Smooth muscle cell of the brain vasculature (primary cell): ENCODE data around the gene PRAF2.

Experiments used
- DNase-seq: peaks from one replicate; pipeline ENCODE4 v3.0.0-alpha.2; 2012; ENCODE audit warnings: low read depth, low spot score

The PRAF2 gene

GRCh38 chrX:49042581-49043219 lies 31.1 kb downstream of the PRAF2 start:
- no peak for DNase-seq

DNA sequence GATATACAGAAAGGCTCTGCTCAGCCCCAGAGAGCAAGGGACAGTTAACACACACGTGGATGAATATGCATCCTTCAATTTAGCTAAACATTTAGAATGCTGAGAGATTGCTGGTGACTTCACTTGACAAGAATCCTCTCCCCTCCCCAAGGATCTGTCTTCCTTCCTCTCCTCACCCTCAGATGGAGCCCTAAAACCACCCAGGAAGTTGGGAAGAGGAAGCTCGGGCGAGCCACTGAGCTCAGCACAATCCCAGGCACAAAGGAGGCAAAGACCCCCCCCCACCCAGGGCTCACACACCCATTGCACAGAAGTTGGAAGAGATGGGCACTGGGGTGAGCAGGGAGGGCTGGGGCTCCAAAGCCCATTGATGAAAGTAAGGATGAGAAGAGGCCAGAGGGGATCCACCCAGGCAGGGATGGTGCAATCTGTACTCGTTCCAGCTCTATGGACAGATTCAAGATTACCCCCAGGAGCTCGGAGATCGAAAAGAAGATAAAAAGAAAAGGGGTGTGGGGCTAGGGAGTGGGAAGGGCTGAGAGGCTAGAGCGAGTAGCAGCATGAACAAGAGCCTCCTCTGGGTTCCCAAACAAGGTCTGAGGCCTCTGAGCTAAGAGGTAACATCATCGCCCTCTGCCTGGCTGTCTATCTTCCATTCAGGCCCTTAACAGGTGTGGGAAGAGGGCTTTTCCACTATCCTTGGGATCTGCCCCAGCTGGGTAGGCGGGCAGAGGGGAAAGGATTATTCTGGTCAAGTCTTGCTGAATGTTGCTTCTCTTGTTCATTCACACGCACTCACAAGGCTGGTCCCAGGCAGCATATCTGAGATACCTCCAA lies 31.8 kb downstream of the PRAF2 start:
- no peak for DNase-seq

GRCh38 chrX:49040376-49040955 lies 33.3 kb downstream of the PRAF2 start:
- DNase-seq, result no peak

DNA sequence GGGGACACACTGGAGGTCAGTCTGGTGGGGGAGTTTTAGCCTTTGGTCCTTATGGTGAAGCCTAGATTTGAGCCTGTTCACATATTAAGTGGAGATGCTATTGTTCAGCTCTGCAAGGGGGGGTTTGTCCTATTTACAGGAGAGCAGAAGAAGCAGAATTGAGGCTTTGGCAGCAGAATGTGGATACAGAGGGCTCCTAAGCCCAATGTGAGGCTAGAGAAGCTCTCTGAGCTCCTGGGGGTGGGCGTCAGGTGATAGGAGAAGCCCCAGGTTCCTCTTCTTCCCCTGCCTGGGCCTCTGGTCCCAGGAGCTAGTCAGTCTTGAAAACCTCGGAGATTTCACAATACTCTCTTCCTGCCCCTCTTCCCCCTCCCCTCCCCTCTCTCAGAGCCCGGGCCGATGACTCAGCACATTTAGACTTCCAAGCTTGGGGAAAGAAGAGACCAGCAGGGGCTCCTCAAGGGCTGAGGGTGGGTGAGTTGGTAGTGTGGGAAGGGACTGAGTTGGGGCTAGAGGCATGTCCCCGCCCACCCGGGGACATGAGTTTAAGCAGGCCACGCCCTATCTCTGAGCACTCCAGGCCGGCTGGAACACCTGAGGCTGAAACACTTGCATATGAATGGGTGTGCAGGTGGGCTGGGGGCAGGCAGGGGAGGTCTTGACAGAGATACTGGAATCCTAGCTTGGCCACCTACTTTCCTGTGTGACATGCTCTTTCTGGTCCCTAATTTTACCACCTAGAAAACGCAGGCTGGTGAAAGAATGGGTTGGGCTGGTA lies 34.0 kb downstream of the PRAF2 start:
- peak; percentile 77 for DNase-seq

DNA sequence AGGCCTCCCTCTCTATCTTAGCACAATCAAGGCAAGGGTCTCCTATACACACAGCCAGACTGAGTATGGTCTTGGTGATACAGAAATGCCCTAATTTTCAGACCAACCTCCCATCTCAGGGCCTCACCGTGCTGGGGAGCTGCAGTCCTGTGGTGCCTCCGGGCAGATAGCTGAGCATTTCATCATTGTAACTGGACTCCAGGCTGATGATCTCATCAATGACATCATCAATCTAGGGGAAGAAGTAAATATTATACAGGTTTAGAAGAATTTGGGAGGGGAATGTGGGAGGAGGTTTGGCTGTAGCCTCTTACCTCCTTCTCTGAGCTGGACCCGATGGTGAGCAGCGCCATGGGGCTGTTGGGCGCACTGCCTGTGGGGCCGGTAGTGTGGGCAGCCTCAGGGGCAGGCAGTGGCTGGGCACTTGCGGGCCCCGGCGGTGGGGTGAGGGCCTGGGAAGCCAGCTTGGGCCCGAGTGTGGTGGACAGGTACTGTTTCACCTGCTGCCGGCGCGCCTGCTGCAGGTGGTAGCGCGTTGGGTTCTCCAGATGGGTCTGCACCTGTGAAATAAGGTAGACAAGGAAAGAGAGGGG lies 35.8 kb downstream of the PRAF2 start:
- no peak for DNase-seq

DNA sequence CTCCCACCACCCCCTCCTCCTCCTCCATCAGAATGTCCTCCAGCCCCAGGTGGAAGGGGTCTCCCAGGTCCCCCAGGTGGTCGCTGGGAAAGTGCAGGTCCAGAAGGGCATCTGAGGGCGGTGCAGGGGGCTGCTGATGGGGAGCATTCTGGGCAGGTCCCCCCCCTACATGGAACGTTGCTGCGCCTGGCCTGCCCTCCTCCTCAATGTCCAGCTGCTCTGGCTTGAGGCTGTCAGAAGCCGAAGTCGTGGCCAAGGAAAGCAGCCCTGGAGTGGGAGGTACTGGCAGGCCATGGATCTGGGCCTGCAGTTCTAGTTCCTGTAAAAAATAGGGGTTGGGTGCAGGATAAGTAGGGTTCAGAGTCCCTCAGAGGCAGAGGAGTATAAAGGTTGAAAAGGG lies 43.5 kb downstream of the PRAF2 start:
- no peak for DNase-seq

DNA sequence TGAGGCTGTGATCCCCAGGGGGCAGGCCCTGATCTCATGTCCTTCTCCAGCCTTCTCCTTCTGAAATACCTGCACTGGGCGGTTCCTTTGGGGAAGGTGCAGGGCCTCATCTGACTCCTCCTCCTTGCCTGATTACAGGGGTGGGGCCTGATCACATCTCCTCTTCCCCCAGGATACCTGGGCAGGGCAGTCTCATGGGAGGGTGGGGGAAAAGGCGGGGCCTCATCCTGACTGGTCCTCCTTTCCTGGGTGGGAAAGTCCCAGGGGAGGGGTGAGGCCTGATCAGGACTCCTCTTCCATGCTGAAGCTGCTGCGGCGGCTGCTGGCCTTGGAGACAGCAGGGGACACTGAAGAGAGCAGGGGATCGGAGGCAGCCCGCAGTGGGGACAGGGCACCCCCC lies 43.9 kb downstream of the PRAF2 start:
- DNase-seq, result no peak
